MM.1S (cell line): Measurements from ENCODE around the gene MIS12.

Source experiments
- DNase-seq: peaks from one replicate; pipeline ENCODE4 v3.0.0-alpha.2; 2015
- H2AFZ ChIP-seq: fragments of 300-600 bp; sonication (generic); 2 replicates; pipeline ENCODE4 v1.6.0; 2016; ENCODE audit warnings: antibody characterized with exemption, low read length
- H3F3A ChIP-seq: fragments of 300-600 bp; sonication (generic); 2 replicates; pipeline ENCODE4 v1.6.1; 2016; ENCODE audit warnings: mild to moderate bottlenecking, antibody characterized with exemption, low read length, moderate library complexity, mixed read lengths; ENCODE audit not compliant: insufficient read depth
- H3K27ac ChIP-seq: fragments of 300-600 bp; sonication (generic); 2 replicates; pipeline ENCODE4 v1.5.1; 2016; ENCODE audit warnings: mild to moderate bottlenecking, low read length
- H3K27me3 ChIP-seq: fragments of 300-600 bp; sonication (generic); replicated peaks from 2 replicates; pipeline ENCODE4 v1.6.0; 2016; ENCODE audit warnings: low read length; ENCODE audit not compliant: insufficient read depth
- H3K36me3 ChIP-seq: fragments of 300-600 bp; sonication (generic); replicated peaks from 2 replicates; pipeline ENCODE4 v1.6.1; 2016; ENCODE audit warnings: mild to moderate bottlenecking, low read length, mixed read lengths; ENCODE audit not compliant: insufficient read depth
- H3K4me1 ChIP-seq: fragments of 300-600 bp; sonication (generic); 2 replicates; pipeline ENCODE4 v1.6.1; 2016; ENCODE audit warnings: low read length, mixed read lengths
- H3K4me2 ChIP-seq: fragments of 300-600 bp; sonication (generic); 2 replicates; pipeline ENCODE4 v1.6.0; 2016; ENCODE audit warnings: low read depth, low read length
- H3K4me3 ChIP-seq: fragments of 300-600 bp; sonication (generic); 2 replicates; pipeline ENCODE4 v1.5.1; 2016; ENCODE audit warnings: low read length, mixed read lengths
- H3K79me2 ChIP-seq: fragments of 300-600 bp; sonication (generic); 2 replicates; pipeline ENCODE4 v1.6.1; 2016; ENCODE audit warnings: mixed run types, low read length, mixed read lengths
- H3K9ac ChIP-seq: fragments of 300-600 bp; sonication (generic); 2 replicates; pipeline ENCODE4 v1.6.1; 2016; ENCODE audit warnings: low read length, mixed read lengths
- H3K9me2 ChIP-seq: fragments of 300-600 bp; sonication (generic); replicated peaks from 2 replicates; pipeline ENCODE4 v1.6.1; 2016; ENCODE audit warnings: mild to moderate bottlenecking, low read length, mixed read lengths; ENCODE audit not compliant: insufficient read depth
- H3K9me3 ChIP-seq: fragments of 300-600 bp; sonication (generic); replicated peaks from 2 replicates; pipeline ENCODE4 v1.6.1; 2016; ENCODE audit warnings: mild to moderate bottlenecking, low read length, mixed read lengths; ENCODE audit not compliant: insufficient read depth
- H4K20me1 ChIP-seq: fragments of 300-600 bp; sonication (generic); 2 replicates; pipeline ENCODE4 v1.6.1; 2016; ENCODE audit warnings: mild to moderate bottlenecking, low read length, moderate library complexity, mixed read lengths; ENCODE audit not compliant: insufficient read depth
- CTCF ChIP-seq: fragments of 300-600 bp; sonication (generic); IDR thresholded peaks from 2 replicates; pipeline ENCODE4 v1.5.1; 2016; ENCODE audit warnings: antibody characterized with exemption, low read length, mixed read lengths
- EZH2 ChIP-seq: fragments of 300-600 bp; sonication (generic); optimal IDR thresholded peaks from 2 replicates; pipeline ENCODE3; 2017; ENCODE audit warnings: low read depth, mild to moderate bottlenecking, antibody characterized with exemption, low read length, mixed read lengths
- EZH2phosphoT487 ChIP-seq: fragments of 300-600 bp; sonication (generic); IDR thresholded peaks from 2 replicates; pipeline ENCODE4 v1.6.1; 2018; ENCODE audit warnings: antibody characterized with exemption, low read length

Gene MIS12

GRCh38 chr17:5539286-5539685 is 52.9 kb downstream of the MIS12 start:
- H3K27ac ChIP-seq, result no peak overlapping the region
- no peaks in the 10 kb centered on the region for H3K36me3 ChIP-seq
- no peak for TF ChIP-seq EZH2phosphoT487
- H4K20me1 ChIP-seq, result no peaks in the 10 kb centered on the region
- H3K9me3 ChIP-seq, result no peaks in the 10 kb centered on the region
- no peaks in the 10 kb centered on the region for H3F3A ChIP-seq
- no peak for DNase-seq
- no peak overlapping the region for H3K4me3 ChIP-seq
- H3K4me2 ChIP-seq, result no peak overlapping the region
- H2AFZ ChIP-seq, result no peak overlapping the region
- H3K79me2 ChIP-seq, result no peaks in the 10 kb centered on the region
- H3K9ac ChIP-seq, result no peak overlapping the region
- no peaks in the 10 kb centered on the region for H3K4me1 ChIP-seq
- H3K27me3 ChIP-seq, result no peaks in the 10 kb centered on the region
- H3K9me2 ChIP-seq, result no peaks in the 10 kb centered on the region

- no peak for DNase-seq
- Histone ChIP-seq H2AFZ (no peak overlapping the region), H3K9me2 (no peaks in the 10 kb centered on the region), H3K9ac (no peak overlapping the region), H3K4me2 (no peak overlapping the region), H4K20me1 (no peaks in the 10 kb centered on the region), H3K79me2 (no peaks in the 10 kb centered on the region), H3K27ac (no peak overlapping the region), H3K9me3 (no peaks in the 10 kb centered on the region), H3K27me3 (no peaks in the 10 kb centered on the region), H3K4me3 (no peak overlapping the region), H3F3A (no peaks in the 10 kb centered on the region), H3K36me3 (no peaks in the 10 kb centered on the region), H3K4me1 (no peaks in the 10 kb centered on the region)
- TF ChIP-seq CTCF (no peak), EZH2 (no peak), EZH2phosphoT487 (no peak)
Observed at GRCh38 chr17:5540321-5540720, 54.0 kb downstream of the MIS12 start.
